ENCODE results near the gene SCAMP4. TPM values are rescaled to one million over a fixed set of nuclear protein-coding genes. Genes with fewer than 3 reads are reported as not detected.

Gene SCAMP4
- total RNA-seq, 1 donor from 2014 or later, result 71.2 TPM

GRCh38 chr19:1920644-1921043 is 15.4 kb downstream of the SCAMP4 start:
- no peaks in the 10 kb centered on the region for H3K4me1 Mint-ChIP-seq
- no peaks in the 10 kb centered on the region for H3K36me3 Mint-ChIP-seq (ENCODE audit: low read depth)
- no peaks in the 10 kb centered on the region for H3K9me3 Mint-ChIP-seq
- TF ChIP-seq, protein P1, sequence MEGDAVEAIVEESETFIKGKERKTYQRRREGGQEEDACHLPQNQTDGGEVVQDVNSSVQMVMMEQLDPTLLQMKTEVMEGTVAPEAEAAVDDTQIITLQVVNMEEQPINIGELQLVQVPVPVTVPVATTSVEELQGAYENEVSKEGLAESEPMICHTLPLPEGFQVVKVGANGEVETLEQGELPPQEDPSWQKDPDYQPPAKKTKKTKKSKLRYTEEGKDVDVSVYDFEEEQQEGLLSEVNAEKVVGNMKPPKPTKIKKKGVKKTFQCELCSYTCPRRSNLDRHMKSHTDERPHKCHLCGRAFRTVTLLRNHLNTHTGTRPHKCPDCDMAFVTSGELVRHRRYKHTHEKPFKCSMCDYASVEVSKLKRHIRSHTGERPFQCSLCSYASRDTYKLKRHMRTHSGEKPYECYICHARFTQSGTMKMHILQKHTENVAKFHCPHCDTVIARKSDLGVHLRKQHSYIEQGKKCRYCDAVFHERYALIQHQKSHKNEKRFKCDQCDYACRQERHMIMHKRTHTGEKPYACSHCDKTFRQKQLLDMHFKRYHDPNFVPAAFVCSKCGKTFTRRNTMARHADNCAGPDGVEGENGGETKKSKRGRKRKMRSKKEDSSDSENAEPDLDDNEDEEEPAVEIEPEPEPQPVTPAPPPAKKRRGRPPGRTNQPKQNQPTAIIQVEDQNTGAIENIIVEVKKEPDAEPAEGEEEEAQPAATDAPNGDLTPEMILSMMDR (conservative IDR thresholded peaks at IDR 0.05), result no peak
- no peak overlapping the region for H3K4me3 Mint-ChIP-seq
- no peak for DNase-seq (ENCODE audit: low read depth, low spot score)
- H3K27me3 Mint-ChIP-seq (ENCODE audit: low read depth), result no peaks in the 10 kb centered on the region
- H3K27ac Mint-ChIP-seq (ENCODE audit: unreplicated experiment), result no peak overlapping the region

GRCh38 chr19:1921326-1921725 is 16.1 kb downstream of the SCAMP4 start:
- H3K36me3 Mint-ChIP-seq (ENCODE audit: low read depth), result no peaks in the 10 kb centered on the region
- H3K27ac Mint-ChIP-seq (ENCODE audit: unreplicated experiment), result no peak overlapping the region
- no peaks in the 10 kb centered on the region for H3K27me3 Mint-ChIP-seq (ENCODE audit: low read depth)
- H3K4me3 Mint-ChIP-seq, result no peak overlapping the region
- no peaks in the 10 kb centered on the region for H3K9me3 Mint-ChIP-seq
- H3K4me1 Mint-ChIP-seq, result no peaks in the 10 kb centered on the region
- TF ChIP-seq, protein P1 (conservative IDR thresholded peaks at IDR 0.05), result no peak
- no peak for DNase-seq (ENCODE audit: low read depth, low spot score)

- TF ChIP-seq, protein P1 (conservative IDR thresholded peaks at IDR 0.05), result no peak
- H3K9me3 Mint-ChIP-seq, result no peaks in the 10 kb centered on the region
- H3K4me1 Mint-ChIP-seq, result no peaks in the 10 kb centered on the region
- H3K27me3 Mint-ChIP-seq (ENCODE audit: low read depth), result no peaks in the 10 kb centered on the region
- no peak overlapping the region for H3K4me3 Mint-ChIP-seq
- DNase-seq (ENCODE audit: low read depth, low spot score), result no peak
- H3K36me3 Mint-ChIP-seq (ENCODE audit: low read depth), result no peaks in the 10 kb centered on the region
- H3K27ac Mint-ChIP-seq (ENCODE audit: unreplicated experiment), result no peak overlapping the region
These were observed 16.6 kb downstream of the SCAMP4 start for GRCh38 chr19:1921825-1922224.

GRCh38 chr19:1922803-1923202 is 17.6 kb downstream of the SCAMP4 start:
- Mint-ChIP-seq H3K9me3 (no peaks in the 10 kb centered on the region), H3K4me3 (no peak overlapping the region), H3K4me1 (peaks cover 4% of the 10 kb centered on the region), H3K27ac (ENCODE audit: unreplicated experiment) (no peak overlapping the region), H3K36me3 (ENCODE audit: low read depth) (peaks cover under 1% of the 10 kb centered on the region), H3K27me3 (ENCODE audit: low read depth) (no peaks in the 10 kb centered on the region)
- TF ChIP-seq, protein P1 (conservative IDR thresholded peaks at IDR 0.05), result no peak
- DNase-seq (ENCODE audit: low read depth, low spot score), result no peak

DNA sequence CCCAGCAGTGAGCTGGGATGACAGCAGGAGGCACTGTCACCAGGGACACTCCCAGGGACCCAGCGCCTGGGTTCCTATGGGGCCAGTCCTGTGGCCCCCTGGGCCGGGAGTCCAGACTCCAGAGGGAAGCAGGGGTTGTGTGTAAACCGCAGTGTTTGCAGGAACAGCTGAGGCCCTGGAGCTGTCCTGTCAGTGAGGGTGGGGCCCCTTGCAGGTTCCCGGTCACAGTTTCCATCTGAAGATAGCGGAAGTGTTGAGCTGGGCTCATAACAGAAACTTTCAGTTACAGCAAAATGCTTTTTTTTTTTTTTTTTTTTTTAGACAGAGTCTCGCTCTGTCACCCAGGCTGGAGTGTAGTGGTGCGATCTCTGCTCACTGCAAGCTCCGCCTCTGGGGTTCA is 18.1 kb downstream of the SCAMP4 start:
- Mint-ChIP-seq H3K36me3 (ENCODE audit: low read depth) (peaks cover 3% of the 10 kb centered on the region), H3K4me1 (peaks cover 6% of the 10 kb centered on the region), H3K9me3 (no peaks in the 10 kb centered on the region), H3K27ac (ENCODE audit: unreplicated experiment) (no peak overlapping the region), H3K4me3 (no peak overlapping the region), H3K27me3 (ENCODE audit: low read depth) (no peaks in the 10 kb centered on the region)
- DNase-seq (ENCODE audit: low read depth, low spot score), result no peak
- TF ChIP-seq, protein P1 (conservative IDR thresholded peaks at IDR 0.05), result no peak

All from neural crest cell (in vitro differentiated cells).